ENCODE results near the gene ACO2.
"Not testable (repeated sequence)": the region's sequence is repeated elsewhere in the genome, so short reads cannot be mapped to it uniquely, and the experiment has no call there.

Gene ACO2

GRCh38 chr22:41468381-41469217, at the start of gene ACO2, which contains the start of gene PHF5A:
TSS of gene ACO2 (plus strand) at chr22:41469117. CDS start at chr22:41469147, 30 bp downstream.
TSS of gene PHF5A (minus strand) at chr22:41468692. CDS start at chr22:41468653, 39 bp downstream.
- peak; percentile 98 for DNase-seq

GRCh38 chr22:41425660-41426365, 43.1 kb upstream of the ACO2 start:
- DNase-seq = no peak

- DNase-seq = no peak
Observed at GRCh38 chr22:41429232-41429950, 39.5 kb upstream of the ACO2 start.

GRCh38 chr22:41429951-41430332, 39.0 kb upstream of the ACO2 start:
- DNase-seq = no peak

GRCh38 chr22:41431656-41432055, 37.3 kb upstream of the ACO2 start:
- DNase-seq = no peak

GRCh38 chr22:41433480-41433879, 35.4 kb upstream of the ACO2 start:
- not testable (repeated sequence) for DNase-seq

GRCh38 chr22:41434361-41435003, 34.4 kb upstream of the ACO2 start:
- not testable (repeated sequence) for DNase-seq

GRCh38 chr22:41435560-41435959, 33.4 kb upstream of the ACO2 start:
- DNase-seq = no peak

- no peak for DNase-seq
Observed at GRCh38 chr22:41436322-41437113, 32.4 kb upstream of the ACO2 start.

- no peak for DNase-seq
Observed at GRCh38 chr22:41437198-41437597, 31.7 kb upstream of the ACO2 start.

- DNase-seq = not testable (repeated sequence)
Observed at GRCh38 chr22:41440511-41440910, 28.4 kb upstream of the ACO2 start.

GRCh38 chr22:41442240-41442792, 26.6 kb upstream of the ACO2 start:
- no peak for DNase-seq

- DNase-seq = peak; percentile 98
Observed at GRCh38 chr22:41444360-41445128, 24.4 kb upstream of the ACO2 start.

- no peak for DNase-seq
Observed at GRCh38 chr22:41445129-41446056, 23.5 kb upstream of the ACO2 start.

- peak; percentile 50 for DNase-seq
Observed at GRCh38 chr22:41446057-41446501, 22.8 kb upstream of the ACO2 start.

- peak; percentile 96 for DNase-seq
Observed at GRCh38 chr22:41446639-41447434, 22.1 kb upstream of the ACO2 start, which contains the start of gene TOB2. TSS of gene TOB2 (minus strand) at chr22:41446801. CDS start at chr22:41437345, 9,456 bp downstream.

- peak; percentile 87 for DNase-seq
Observed at GRCh38 chr22:41447435-41448188, 21.3 kb upstream of the ACO2 start.
